ENCODE data around the gene LRSAM1.

- TF ChIP-seq POLR2A (IDR thresholded peaks at IDR 0.05) (no peak), CTCF (IDR thresholded peaks at IDR 0.05) (no peak)
Observed at GRCh38 chr9:127446713-127447415, 4.4 kb upstream of the LRSAM1 start.
